Colon (tissue), 2 donors: ENCODE measurements around the gene SLC39A9.

ENCODE experiments used
- FAIRE-seq: peaks from 2 replicates; lab custom pipeline; 2012; peaks lifted over from hg19 to GRCh38; lab: Jason Lieb, UNC
- donor health status: control.
- donor health status: control.

Gene SLC39A9

DNA sequence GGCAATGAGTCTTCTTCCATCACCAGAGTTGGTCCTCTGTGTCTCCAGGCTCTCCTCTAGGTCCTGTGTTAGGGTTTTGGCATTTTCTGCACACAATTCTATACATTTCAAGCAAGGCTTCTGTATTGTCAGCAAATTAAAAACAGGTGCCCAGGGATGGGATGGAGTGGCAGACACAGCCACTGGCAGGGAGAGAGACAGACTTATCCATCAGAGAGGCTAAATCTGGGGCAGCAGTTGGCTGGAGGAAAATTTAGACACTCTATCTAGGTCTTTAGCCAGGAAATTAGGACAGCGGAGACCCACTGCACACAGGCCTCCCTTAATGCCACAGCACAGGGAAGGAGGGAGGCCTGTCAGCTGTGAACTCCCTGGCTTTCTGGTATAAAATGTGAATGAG, 106.3 kb downstream of the SLC39A9 start:
- no peak for FAIRE-seq

DNA sequence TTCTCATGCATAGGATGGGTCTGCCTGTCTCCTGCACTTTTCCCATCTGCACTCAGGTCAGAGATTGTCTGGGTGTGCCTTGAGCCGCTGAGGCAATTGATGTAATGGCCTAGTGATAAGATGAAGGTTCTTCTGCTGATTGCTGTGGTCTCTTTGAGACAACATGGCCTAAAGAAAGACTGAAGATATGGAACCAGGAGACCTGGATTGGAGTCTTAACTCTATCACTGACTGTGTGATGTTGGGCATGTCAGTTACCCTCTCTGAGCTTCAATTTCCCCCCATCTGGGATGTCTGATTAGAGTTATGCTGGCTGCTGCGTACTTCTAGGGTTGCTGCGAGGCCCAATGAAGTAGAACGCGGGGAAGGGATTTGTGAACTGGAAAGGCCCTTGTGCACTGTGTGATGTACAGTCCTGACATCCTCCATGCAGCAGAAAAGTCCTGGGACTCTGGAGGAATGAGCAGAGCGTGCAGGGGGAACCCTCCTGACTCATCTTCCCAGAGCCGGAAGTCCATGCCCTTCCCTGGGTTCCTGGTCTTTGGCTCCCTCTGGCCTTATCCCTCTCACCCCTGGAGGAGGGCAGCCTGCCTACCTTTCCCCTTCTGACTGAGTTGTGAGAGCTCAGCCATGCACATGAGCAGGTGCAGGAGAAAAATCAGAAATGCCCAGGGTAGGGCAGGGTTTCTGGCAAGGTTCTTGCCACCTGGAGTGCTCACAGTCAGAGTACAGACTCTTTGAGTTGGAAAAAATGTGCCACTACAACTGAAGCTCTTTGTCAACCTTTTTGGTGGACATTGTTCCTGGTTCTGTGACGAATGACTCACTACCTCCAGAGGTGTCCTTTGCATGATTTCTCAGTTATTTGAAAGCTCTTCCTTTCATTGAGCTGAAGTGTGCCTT, 107.1 kb downstream of the SLC39A9 start:
- FAIRE-seq = no peak

- FAIRE-seq = no peak
Measured at GRCh38 chr14:69506241-69506595, 107.7 kb downstream of the SLC39A9 start.
